T-cell (primary cell): ENCODE measurements around the gene FOXJ2. TPM values are rescaled to one million over a fixed set of nuclear protein-coding genes. Genes with fewer than 3 reads are reported as not detected.
A peak's percentile ranks its signal among the peaks of the same experiment; 100 is the strongest.

Experiments used
- ATAC-seq, 4 experiments: fragments of 200-7000 bp in 3 of 4; fragments of 150-1000 bp in 1 of 4; cut with Tn5 transposase; replicated peaks in 1 of 4; 1 replicate in 3 of 4; 2 replicates in 1 of 4; pipeline ENCODE4 v1.10.0; 2021; ENCODE audit warnings: moderate library complexity in 3 of 4, mild to moderate bottlenecking in 2 of 4, moderate number of reproducible peaks in 1 of 4
- CTCF ChIA-PET, 2 donors: fragments of 300-600 bp; sonication (Branson Sonifier 250); formaldehyde crosslinking; loops; one replicate each; lab custom pipeline; 2022; ENCODE audit warnings: antibody characterized with exemption in 2 of 2; lab: Charles Lee
- POLR2A ChIA-PET, 2 donors: fragments of 300-600 bp; sonication (Branson Sonifier 250); formaldehyde crosslinking; loops; one replicate each; lab custom pipeline; 2022; ENCODE audit warnings: antibody characterized with exemption in 2 of 2; lab: Charles Lee
- DNase-seq, 35 experiments: peaks; one replicate each; pipeline versions ENCODE4 v3.0.0 to v3.0.0-alpha.2; 2013 to 2023
- H3K27ac ChIP-seq: one replicate; pipeline ENCODE4 v1.5.1; 2013; ENCODE audit warnings: low read length
- H3K27me3 ChIP-seq, 2 experiments: replicated peaks in 1 of 2; 1 replicate in 1 of 2; 2 replicates in 1 of 2; pipeline versions ENCODE4 v1.6.1 to v1.7.0; 2013; ENCODE audit warnings: low read length in 1 of 2, mixed read lengths in 1 of 2; ENCODE audit not compliant: control insufficient read depth in 2 of 2, insufficient read depth in 2 of 2; ENCODE audit errors: extremely low read depth in 1 of 2
- H3K36me3 ChIP-seq, 2 donors: 1 replicate in 1 of 2; 2 replicates in 1 of 2; pipeline versions ENCODE4 v1.6.1 to v1.7.0; 2013; ENCODE audit warnings: low read length in 1 of 2; ENCODE audit not compliant: control insufficient read depth in 2 of 2, insufficient read depth in 1 of 2; ENCODE audit errors: extremely low read depth in 1 of 2
- H3K4me1 ChIP-seq, 2 experiments: 1 replicate in 1 of 2; 2 replicates in 1 of 2; pipeline versions ENCODE4 v1.6.1 to v1.7.0; 2013; ENCODE audit warnings: low read length in 2 of 2, mixed read lengths in 1 of 2; ENCODE audit not compliant: insufficient read depth in 2 of 2, control insufficient read depth in 1 of 2; ENCODE audit errors: extremely low read depth in 1 of 2
- H3K4me3 ChIP-seq, 2 donors: 1 replicate in 1 of 2; 2 replicates in 1 of 2; pipeline versions ENCODE4 v1.5.1 to v1.7.0; 2013; ENCODE audit warnings: mild to moderate bottlenecking in 2 of 2, low read length in 1 of 2, moderate library complexity in 1 of 2; ENCODE audit not compliant: control insufficient read depth in 1 of 2; ENCODE audit errors: extremely low read depth in 1 of 2
- H3K9me3 ChIP-seq: 2 replicates; pipeline ENCODE4 v1.7.0; 2013
- H3K27ac Mint-ChIP-seq, 2 donors: one replicate each; pipeline ENCODE4 v1.8.0; 2020 to 2021; ENCODE audit warnings: mild to moderate bottlenecking in 2 of 2, mixed read lengths in 2 of 2
- H3K27me3 Mint-ChIP-seq, 2 donors: one replicate each; pipeline ENCODE4 v1.8.0; 2021 to 2022; ENCODE audit warnings: mixed read lengths in 2 of 2
- H3K36me3 Mint-ChIP-seq: one replicate; pipeline ENCODE4 v1.8.0; 2021; ENCODE audit warnings: mixed read lengths
- H3K4me1 Mint-ChIP-seq, 3 donors: one replicate each; pipeline ENCODE4 v1.8.0; 2020 to 2022; ENCODE audit warnings: mixed read lengths in 3 of 3, mild to moderate bottlenecking in 1 of 3
- H3K4me3 Mint-ChIP-seq, 3 donors: one replicate each; pipeline ENCODE4 v1.8.0; 2020 to 2022; ENCODE audit warnings: mild to moderate bottlenecking in 3 of 3, mixed read lengths in 3 of 3, moderate library complexity in 3 of 3
- H3K9me3 Mint-ChIP-seq, 3 donors: one replicate each; pipeline ENCODE4 v1.8.0; 2020 to 2022; ENCODE audit warnings: mixed read lengths in 3 of 3
- WGBS: methylation state at CpG from one replicate; pipeline ENCODE4 v1.1.5; 2013; ENCODE audit warnings: missing lambda C conversion rate; ENCODE audit not compliant: insufficient coverage; 5-methylcytosine and 5-hydroxymethylcytosine counted together
- total RNA-seq, 35 experiments: library from RNA in 6 of 35; stranded (reverse) in 6 of 35; fragments of 120-200 nt in 1 of 35; gene quantifications; one replicate each; pipeline versions ENCODE4 v1.2.1 to v1.2.4 and lab custom pipeline; 2013 to 2026

FOXJ2 gene
- total RNA-seq, 5 donors from 2014 or later (not counting 1 experiment from before 2014, with no cell fraction given) = 24.5 to 31.9 (median 28.2) TPM

DNA sequence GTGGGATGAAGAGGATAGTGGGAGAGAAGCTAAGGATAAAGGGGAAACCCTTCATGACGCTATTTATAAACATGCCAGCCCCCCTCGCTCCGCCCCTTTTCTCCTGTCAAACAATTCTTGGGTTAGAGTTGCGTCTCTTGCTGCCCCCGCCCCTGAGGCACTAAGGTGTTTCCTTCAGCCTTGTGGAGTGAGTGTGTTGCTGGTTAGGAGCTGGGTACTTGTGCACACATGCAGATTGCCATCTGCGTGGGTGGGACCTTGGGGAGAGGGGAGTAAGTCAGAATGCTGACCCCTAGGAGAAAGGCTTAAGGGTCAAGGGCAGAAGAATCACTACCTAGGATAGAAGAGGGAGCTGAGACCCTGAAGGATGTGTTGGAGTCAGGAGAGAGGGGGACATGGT is 5.4 kb downstream of the FOXJ2 start:
- Histone ChIP-seq H3K4me1 (peaks cover 31 to 60% of the 10 kb centered on the region in 2 experiments), H3K27me3 (no peaks in the 10 kb centered on the region), H3K27ac (peak overlapping the region; percentile 24), H3K4me3 (peak overlapping the region in 1 of 2 donors; percentile 39), H3K36me3 (peaks cover 12 to 36% of the 10 kb centered on the region in 2 donors), H3K9me3 (no peaks in the 10 kb centered on the region)
- ChIA-PET POLR2A (interaction anchor here (0.5 to 1.7 kb wide), 4 partner anchors 11 to 102 kb away, joined by 3 to 8 read pairs (median 4); partner anchors contain the start of gene SLC2A3 (in 1 of the 2)), CTCF (interaction anchor here in 1 of 2 donors (0.6 to 1.7 kb wide), 4 partner anchors 10 to 105 kb away, joined by 3 to 10 read pairs (median 4); no protein-coding TSS in a partner anchor)
- peak overlapping the region; percentile 53 to 88 (median 67) for H3K4me3 Mint-ChIP-seq
- H3K27ac Mint-ChIP-seq = peak overlapping the region; percentile 68 to 81
- DNase-seq = no peak
- peaks cover 16% of the 10 kb centered on the region for H3K36me3 Mint-ChIP-seq
- peaks cover 64 to 74% (median 67%) of the 10 kb centered on the region in 3 donors for H3K4me1 Mint-ChIP-seq
- no peak for ATAC-seq
- WGBS = 96% methylated on average over 3 of the region's 6 CpGs
- H3K27me3 Mint-ChIP-seq = no peaks in the 10 kb centered on the region
- H3K9me3 Mint-ChIP-seq = no peaks in the 10 kb centered on the region

DNA sequence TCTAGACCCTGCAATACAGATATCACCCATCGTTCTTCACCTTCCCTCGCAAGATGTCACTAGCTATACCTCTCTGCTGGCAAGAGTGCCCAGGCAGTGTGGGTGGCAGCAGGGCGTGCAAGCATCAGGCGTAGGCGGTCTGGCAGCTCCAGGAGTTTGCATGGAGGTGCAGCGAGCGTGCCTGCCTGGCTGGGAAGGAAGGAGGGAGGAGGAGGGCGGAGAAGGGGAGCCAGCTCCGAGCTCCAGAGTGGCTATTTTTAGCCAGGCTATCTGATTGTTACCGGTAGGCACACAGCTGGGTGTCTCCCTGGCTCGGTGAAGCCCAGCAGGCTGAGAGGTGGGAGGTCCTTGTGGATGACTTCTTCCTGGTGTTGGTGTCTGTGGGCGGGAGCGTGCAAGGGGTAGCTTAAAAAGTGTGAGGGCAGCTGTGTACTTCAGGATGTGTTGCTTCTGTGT is 6.2 kb downstream of the FOXJ2 start:
- CTCF ChIA-PET = interaction anchor here (0.6 to 1.7 kb wide), 6 partner anchors 8 to 106 kb away, joined by 3 to 10 read pairs (median 5); no protein-coding TSS in a partner anchor
- POLR2A ChIA-PET = interaction anchor here in 1 of 2 donors (0.9 to 1.7 kb wide), 2 partner anchors 11 to 28 kb away, joined by 3 to 5 read pairs; no protein-coding TSS in a partner anchor

GRCh38 chr12:8040791-8041190 is 8.3 kb downstream of the FOXJ2 start:
- Histone ChIP-seq H3K9me3 (no peaks in the 10 kb centered on the region), H3K36me3 (peaks cover 19 to 60% of the 10 kb centered on the region in 2 donors), H3K4me1 (peaks cover 20 to 32% of the 10 kb centered on the region in 2 experiments), H3K27ac (no peak overlapping the region), H3K27me3 (no peaks in the 10 kb centered on the region), H3K4me3 (no peak overlapping the region)
- DNase-seq (no peak), ATAC-seq (no peak)
- CTCF ChIA-PET = interaction anchor here in 1 of 2 donors (0.6 to 1.7 kb wide), 8 partner anchors 9 to 1325 kb away, joined by 3 to 7 read pairs (median 3); partner anchors contain the start of genes C3AR1, FOXJ2 and NECAP1
- no peak overlapping the region for H3K27ac Mint-ChIP-seq
- no CpG with 5 or more reads among the region's 1 CpG for WGBS
- H3K4me3 Mint-ChIP-seq = no peak overlapping the region
- H3K4me1 Mint-ChIP-seq = peaks cover 41 to 50% (median 41%) of the 10 kb centered on the region in 3 donors
- H3K36me3 Mint-ChIP-seq = peaks cover 34% of the 10 kb centered on the region
- POLR2A ChIA-PET = interaction anchor here (0.6 kb wide), 2 partner anchors 78 to 94 kb away, joined by 3 to 10 read pairs; no protein-coding TSS in a partner anchor
- no peaks in the 10 kb centered on the region for H3K9me3 Mint-ChIP-seq
- no peaks in the 10 kb centered on the region for H3K27me3 Mint-ChIP-seq

More for the DNA sequence above, 6.2 kb downstream of the FOXJ2 start:
- Mint-ChIP-seq H3K4me1 (peaks cover 62 to 67% (median 62%) of the 10 kb centered on the region in 3 donors), H3K4me3 (peak overlapping the region; percentile 53 to 88 (median 67)), H3K36me3 (peaks cover 21% of the 10 kb centered on the region), H3K27me3 (no peaks in the 10 kb centered on the region), H3K27ac (peak overlapping the region; percentile 68 to 81), H3K9me3 (no peaks in the 10 kb centered on the region)
- ATAC-seq (peak; percentile 48 to 66 (median 58)), DNase-seq (peak in 9 of 35 experiments; percentile 12 to 44 (median 25))
- H3K9me3 ChIP-seq = no peaks in the 10 kb centered on the region
- H3K4me3 ChIP-seq = peak overlapping the region; percentile 27 to 39
- peaks cover 12 to 42% of the 10 kb centered on the region in 2 donors for H3K36me3 ChIP-seq
- peaks cover 31 to 52% of the 10 kb centered on the region in 2 experiments for H3K4me1 ChIP-seq
- peak overlapping the region; percentile 10 for H3K27ac ChIP-seq
- WGBS = 19% methylated on average over 11 of the region's 13 CpGs
- no peaks in the 10 kb centered on the region for H3K27me3 ChIP-seq

DNA sequence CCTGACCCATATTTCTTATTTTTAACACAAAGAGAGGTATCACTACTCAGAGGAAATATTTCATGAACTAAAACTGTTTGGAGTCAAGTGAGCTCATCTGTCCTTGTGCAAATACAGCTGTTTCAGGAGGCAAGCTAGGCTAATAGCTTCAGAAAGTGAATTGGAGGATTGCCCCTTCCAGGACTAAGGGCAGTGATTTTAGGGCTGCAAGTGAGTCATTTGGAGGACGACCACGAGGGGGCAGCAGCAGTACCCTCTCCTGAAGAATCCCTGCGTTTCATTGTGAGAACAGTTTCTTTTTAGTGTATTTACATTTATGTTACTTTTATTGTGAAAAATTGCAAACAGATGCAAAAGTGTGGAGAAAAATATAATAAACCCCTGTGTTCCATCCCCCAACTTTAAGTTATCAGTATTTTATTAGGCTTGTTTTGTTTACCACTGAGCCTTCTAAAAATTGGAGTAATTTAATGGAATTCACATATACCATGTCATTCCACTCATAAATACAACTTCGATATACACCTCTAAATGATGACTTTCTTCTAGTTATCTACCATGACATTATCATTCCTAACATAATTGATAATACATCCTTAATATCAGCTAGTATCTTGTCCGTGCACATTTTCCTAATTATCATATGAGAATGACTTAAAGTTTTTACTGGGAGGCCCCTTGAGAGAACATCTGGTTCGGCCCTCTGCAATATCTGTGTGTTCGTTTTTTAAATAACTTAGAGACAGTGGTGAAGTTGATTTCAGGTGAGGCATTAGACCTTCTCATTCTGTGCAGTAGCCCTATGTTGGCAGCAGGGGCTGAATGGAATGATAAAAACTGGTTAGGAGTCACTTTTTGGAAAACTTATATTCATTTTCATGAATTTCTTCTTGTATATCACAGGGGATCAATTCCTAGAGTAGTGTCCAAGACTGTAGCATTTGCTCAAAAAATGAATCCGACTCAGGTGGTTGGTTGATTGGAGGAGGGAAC is 13.7 kb downstream of the FOXJ2 start:
- H3K9me3 ChIP-seq = no peaks in the 10 kb centered on the region
- no peak overlapping the region for H3K4me3 ChIP-seq
- no peaks in the 10 kb centered on the region for H3K4me1 ChIP-seq
- H3K27me3 Mint-ChIP-seq = no peaks in the 10 kb centered on the region
- peaks cover 66% of the 10 kb centered on the region for H3K36me3 Mint-ChIP-seq
- peaks cover 17 to 86% of the 10 kb centered on the region in 2 donors for H3K36me3 ChIP-seq
- H3K9me3 Mint-ChIP-seq = no peaks in the 10 kb centered on the region
- no peak overlapping the region for H3K4me3 Mint-ChIP-seq
- no peak overlapping the region for H3K27ac Mint-ChIP-seq
- H3K27me3 ChIP-seq = no peaks in the 10 kb centered on the region
- ATAC-seq = peak; percentile 65 to 82 (median 78)
- WGBS = 74% methylated on average over 3 of the region's 8 CpGs
- CTCF ChIA-PET = interaction anchor here (0.7 to 5.3 kb wide), 13 partner anchors 7 to 128 kb away, joined by 3 to 88 read pairs (median 5); partner anchors contain the start of genes C3AR1 (in 1 of the 2) and FOXJ2 (in 1 of the 2)
- peaks cover 8 to 10% (median 10%) of the 10 kb centered on the region in 3 donors for H3K4me1 Mint-ChIP-seq
- DNase-seq = peak; percentile 52 to 89 (median 78)
- POLR2A ChIA-PET = interaction anchor here (0.5 to 1.3 kb wide), 4 partner anchors 19 to 408 kb away, joined by 3 to 7 read pairs (median 4); no protein-coding TSS in a partner anchor
- H3K27ac ChIP-seq = no peak overlapping the region

DNA sequence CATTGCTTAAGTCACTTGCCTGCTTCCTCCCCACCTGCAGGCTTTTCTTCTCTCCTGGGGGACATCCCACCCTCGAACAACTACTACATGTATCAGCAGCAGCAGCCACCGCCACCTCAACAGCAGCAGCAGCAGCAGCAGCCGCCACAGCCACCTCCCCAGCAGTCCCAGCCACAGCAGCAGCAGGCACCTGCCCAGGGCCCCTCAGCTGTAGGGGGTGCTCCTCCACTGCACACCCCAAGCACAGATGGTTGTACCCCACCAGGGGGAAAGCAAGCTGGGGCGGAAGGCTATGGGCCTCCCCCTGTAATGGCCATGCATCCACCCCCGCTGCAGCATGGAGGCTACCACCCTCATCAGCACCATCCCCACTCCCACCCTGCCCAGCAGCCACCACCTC is 15.3 kb downstream of the FOXJ2 start:
- Mint-ChIP-seq H3K4me3 (no peak overlapping the region), H3K4me1 (peaks cover 8 to 10% (median 10%) of the 10 kb centered on the region in 3 donors), H3K27ac (no peak overlapping the region), H3K27me3 (no peaks in the 10 kb centered on the region), H3K9me3 (no peaks in the 10 kb centered on the region), H3K36me3 (peaks cover 68% of the 10 kb centered on the region)
- no peak overlapping the region for H3K27ac ChIP-seq
- ChIA-PET CTCF (interaction anchor here (1.1 to 3.1 kb wide), 2 partner anchors 30 to 31 kb away, joined by 8 to 21 read pairs; no protein-coding TSS in a partner anchor), POLR2A (interaction anchor here in 1 of 2 donors (0.6 kb wide), 1 partner anchor 111 kb away, joined by 3 read pairs; no protein-coding TSS in a partner anchor)
- H3K27me3 ChIP-seq = no peaks in the 10 kb centered on the region
- no peak for DNase-seq
- H3K4me1 ChIP-seq = no peaks in the 10 kb centered on the region
- no peak overlapping the region for H3K4me3 ChIP-seq
- no peaks in the 10 kb centered on the region for H3K9me3 ChIP-seq
- ATAC-seq = no peak
- H3K36me3 ChIP-seq = peaks cover 15 to 89% of the 10 kb centered on the region in 2 donors
- 93% methylated on average over 4 of the region's 5 CpGs for WGBS
